IPS DF 19.7 (cell line): ENCODE measurements around the gene DYNLL1.
"Not testable (repeated sequence)": the region's sequence is repeated elsewhere in the genome, so short reads cannot be mapped to it uniquely, and the experiment has no call there.

Source experiments
- DNase-seq: peaks from one replicate; pipeline ENCODE4 v3.0.0-alpha.2; 2013; ENCODE audit warnings: low read depth, low spot score

Gene DYNLL1

GRCh38 chr12:120495731-120496412, at the start of gene DYNLL1:
DYNLL1 (plus strand) TSS chr12:120496113; CDS start chr12:120496422, 309 bp downstream.
- peak; percentile 87 for DNase-seq

- not testable (repeated sequence) for DNase-seq
Observed at GRCh38 chr12:120446844-120447178, 49.1 kb upstream of the DYNLL1 start.

- DNase-seq, result no peak
Observed at GRCh38 chr12:120447992-120448391, 47.9 kb upstream of the DYNLL1 start.

DNA sequence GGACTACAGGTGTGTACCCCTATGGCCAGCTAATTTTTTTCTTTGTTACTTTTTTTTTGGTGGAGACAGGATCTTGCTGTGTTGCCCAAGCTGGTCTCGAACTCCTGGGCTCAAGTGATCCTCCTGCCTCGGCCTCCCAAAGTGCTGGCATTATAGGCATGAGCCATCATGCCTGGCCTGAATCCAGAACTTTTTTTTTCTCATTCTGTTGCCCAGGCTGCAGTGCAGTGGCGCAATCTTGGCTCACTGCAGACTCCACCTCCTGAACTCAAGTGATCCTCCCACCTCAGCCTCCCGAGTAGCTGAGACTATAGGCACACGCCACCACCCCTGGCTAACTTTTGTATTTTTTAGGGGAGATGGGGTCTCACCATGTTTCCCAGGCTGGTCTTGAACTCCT, 43.4 kb upstream of the DYNLL1 start:
- not testable (repeated sequence) for DNase-seq

DNA sequence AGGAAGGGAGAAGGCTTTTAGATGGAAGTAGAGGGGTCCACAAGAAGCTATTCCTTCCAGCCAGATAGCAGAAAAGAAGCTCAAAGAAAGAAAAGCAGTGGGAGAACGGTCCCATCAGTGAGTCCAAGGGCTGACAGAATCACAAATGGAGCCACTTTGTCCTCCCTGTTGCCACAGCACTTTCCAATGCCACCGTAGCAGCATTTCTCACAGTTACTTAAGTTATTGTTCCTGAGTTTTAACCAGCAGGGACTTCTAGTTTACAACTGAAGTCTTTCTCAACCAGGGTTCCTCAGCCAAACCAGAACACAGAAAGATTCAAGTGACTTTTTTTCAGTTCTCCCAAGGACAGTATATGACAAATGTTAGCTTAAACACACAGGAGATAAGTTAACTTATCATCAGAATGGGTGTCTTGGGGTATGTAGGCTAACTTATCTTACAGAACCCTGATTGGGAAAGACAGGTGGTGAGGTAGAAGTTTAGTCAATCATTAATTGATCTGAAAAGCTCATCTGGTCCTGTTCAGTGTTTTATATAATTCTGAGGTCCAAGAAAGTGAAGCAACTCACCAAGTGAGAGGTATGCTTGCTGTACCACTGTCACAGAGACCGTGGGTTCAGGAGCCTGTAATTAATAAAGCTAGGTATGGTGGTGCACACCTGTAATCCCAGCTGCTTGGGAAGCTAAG, 42.7 kb upstream of the DYNLL1 start:
- no peak for DNase-seq

GRCh38 chr12:120453977-120454376, 41.9 kb upstream of the DYNLL1 start:
- DNase-seq, result no peak

GRCh38 chr12:120455302-120455701, 40.6 kb upstream of the DYNLL1 start:
- no peak for DNase-seq

DNA sequence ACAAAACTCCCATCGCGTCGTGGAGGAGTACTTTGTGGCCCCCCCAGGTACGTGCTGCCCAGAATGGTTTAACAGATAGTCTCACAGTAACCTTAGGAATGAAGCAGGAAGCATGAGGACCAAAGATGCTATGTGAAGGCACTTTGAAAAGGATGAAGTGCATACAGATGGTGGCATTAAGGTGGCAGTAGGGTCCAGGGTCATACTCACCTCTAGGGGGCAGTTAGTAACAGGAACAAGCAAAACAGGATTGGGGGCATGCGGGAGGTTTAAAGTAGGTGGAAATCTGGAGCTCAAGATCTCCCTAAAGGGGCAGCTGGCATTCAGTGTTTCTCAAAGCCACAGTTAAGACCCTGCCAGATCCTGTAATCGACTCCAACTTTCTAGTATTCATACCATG, 38.8 kb upstream of the DYNLL1 start:
- DNase-seq, result no peak

GRCh38 chr12:120460157-120460556, 35.8 kb upstream of the DYNLL1 start:
- DNase-seq, result no peak

GRCh38 chr12:120462099-120462640, 33.7 kb upstream of the DYNLL1 start:
- no peak for DNase-seq

DNA sequence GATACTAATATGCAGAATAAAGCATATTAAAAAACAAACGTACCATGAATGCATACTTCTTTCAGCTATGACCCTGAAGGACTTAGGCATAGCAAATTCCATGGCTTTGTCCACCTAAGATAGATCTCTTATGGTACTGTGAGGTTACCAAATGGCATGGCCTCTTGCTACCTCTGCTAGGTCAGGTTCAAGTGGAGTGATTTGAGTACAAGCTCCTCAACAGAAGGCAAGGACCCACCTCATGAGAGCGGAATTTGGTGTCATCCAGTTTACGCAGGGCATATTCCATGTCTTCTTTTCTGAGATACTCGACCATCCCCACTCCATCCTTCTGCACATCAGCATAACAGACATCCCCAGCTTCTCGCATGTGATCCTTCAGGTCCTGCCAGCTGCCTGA, 32.2 kb upstream of the DYNLL1 start:
- DNase-seq, result no peak

DNA sequence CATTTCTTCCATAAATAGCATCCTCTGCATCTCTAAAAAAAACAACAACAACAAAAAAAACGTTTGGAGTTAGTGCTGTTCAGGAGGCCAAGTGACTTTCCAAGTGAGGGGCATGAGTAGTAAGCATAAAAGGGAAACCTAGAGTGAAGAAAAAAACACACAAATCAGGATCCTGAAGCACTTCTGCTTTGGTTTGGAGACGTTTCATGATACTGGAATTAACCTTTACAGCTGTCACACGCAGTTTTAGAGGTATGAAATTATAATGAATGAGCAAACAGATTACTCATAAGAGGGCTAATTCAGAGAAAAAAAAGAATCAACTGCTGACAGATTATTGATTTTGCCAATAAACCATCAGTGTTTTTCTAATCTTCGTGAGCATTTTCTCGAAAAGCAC, 30.2 kb upstream of the DYNLL1 start:
- no peak for DNase-seq

DNA sequence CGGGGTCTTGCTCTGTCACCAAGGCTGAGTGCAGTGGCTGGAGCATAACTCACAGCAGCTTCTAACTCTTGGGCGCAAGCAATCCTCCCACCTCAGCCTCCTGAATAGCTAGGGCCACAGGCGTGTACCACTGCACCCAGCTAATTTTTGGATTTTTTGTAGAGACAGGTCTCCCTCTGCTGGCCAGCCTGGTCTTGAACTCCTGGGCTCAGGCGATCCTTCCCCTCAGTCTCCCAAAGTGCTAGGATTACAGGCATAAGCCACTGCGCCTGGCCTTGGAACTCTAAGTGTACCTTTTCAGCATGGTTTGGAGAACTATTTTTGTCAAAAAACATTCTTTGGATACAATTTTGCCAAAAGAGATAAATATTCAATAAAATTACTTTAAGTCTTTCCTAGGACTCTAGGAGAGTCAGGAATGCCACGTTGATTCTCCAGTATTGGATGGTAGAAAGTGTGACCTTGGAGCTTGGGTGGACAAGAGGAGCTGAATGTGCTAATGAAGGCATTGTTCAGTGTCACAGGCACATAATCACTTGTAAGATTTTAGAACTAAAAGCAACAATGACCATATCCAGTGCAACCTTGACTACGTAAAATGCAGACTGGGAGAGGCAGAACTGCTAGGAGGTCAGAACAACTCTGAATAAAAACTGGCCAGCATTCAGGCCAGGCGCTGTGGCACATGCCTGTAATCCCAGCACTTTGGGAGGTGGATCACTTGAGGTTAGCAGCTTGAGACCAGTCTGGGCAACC, 29.2 kb upstream of the DYNLL1 start:
- no peak for DNase-seq

DNA sequence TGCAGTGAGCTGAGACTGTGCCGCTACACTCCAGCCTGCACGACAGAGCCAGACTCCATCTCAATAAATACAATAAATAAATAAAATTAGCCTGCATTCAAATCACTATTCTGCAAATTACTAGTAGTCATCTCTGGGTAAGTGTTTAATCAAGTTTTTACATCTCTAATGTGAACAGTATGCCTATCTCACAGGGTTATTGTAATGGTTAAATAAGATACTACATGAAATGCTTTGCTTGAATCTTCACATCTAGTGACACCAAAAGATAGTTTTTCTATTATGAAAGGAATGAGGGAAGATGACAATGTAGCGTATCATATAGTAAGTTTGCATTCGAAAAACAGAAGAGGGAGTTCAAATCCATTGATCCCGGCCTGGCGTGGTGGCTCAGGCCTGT, 28.5 kb upstream of the DYNLL1 start:
- DNase-seq, result no peak

GRCh38 chr12:120468325-120468820, 27.5 kb upstream of the DYNLL1 start:
- DNase-seq, result no peak

- no peak for DNase-seq
Observed at GRCh38 chr12:120468821-120469449, 27.0 kb upstream of the DYNLL1 start.

DNA sequence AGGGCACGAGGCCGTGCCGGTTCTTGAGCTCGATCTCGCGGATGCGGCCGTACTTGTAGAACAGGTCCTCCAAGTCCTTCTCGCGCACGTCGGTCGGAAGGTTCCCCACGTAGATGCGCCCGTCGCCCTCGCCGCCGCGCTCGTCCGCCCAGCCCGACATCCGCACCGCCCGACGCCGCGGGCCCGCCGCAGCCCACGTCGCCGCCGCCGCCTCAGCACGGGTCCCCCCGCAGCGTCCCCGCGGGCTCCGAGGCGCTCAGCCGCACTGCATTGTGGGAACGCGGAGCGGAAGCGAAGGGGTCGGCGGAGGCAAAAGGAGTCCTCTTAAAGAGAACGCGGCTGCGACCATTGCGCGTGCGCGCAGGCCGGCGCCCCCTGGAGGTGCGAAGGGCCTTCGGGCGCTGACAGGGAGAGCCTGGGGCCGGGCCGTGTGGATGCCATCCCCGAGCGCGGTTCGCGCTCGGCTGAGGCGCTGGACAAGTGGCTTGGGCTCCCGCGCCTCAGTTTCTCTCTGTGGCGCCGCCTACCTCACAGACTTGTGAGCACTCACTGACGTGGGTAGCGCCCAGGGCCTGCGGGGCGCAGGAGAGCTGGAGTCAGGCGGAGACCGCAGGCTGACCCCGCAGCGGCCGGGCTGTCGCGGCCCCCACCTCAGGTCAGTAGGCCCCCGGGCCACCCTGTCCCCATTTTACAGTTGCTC, 26.3 kb upstream of the DYNLL1 start, which contains the start of gene SRSF9:
TSS of gene SRSF9 (minus strand) at position 299 of the 700 bp plus-strand sequence. CDS start at position 160, 139 bp downstream.
- DNase-seq, result peak; percentile 87

DNA sequence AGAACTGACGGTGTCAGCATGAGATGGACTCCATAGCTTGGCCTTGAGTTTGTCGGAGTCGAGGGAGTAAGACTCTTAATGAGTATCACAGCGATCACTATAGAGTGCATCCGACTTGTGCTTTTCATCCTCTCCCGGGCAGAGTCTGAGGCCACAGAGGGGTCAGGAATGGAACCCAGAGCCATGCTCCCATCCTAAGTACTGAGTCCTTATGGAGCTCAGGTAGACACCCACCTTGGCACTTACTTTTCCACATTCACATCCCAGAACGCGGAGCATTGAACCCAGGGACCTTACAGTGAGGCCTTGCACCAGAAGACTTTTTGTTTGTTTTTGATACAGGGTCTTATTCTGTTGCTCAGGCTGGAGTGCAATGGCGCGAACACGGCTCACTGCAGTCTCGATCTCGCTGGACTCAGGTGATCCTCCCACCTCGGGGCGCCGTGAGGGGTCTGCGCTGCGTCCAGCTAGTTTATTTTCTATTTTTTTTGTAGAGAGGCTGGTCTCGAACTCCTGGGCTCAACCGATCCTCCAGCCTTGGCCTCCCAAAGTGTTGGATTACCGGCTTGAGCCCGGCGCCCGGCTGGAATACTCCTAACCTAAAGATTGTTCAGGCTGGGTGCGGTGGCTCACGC, 25.6 kb upstream of the DYNLL1 start:
- no peak for DNase-seq

DNA sequence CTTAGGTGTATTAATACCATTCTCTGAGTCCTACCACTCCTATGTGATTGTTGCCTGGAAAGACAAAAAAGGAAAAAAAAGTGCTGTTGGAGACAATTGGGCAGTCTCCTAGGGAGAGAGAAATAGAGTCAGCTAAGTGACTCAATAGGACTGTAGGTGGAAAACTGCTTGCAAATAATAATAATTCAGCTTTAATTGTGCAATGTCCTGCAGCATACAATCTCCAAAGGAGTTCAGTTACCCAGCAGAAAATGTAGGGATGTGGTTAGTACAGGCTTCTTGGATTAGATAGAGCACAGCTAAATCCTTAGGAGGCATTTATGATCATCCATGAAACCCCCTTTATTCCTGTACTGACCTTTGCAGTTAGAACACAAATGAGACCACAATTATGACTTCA, 23.4 kb upstream of the DYNLL1 start:
- DNase-seq, result no peak

- DNase-seq, result no peak
Observed at GRCh38 chr12:120473807-120474615, 21.9 kb upstream of the DYNLL1 start.
